Activated CD8-positive, alpha-beta memory T cell treated with anti-CD3 and anti-CD28 coated beads, Interleukin-2, amount 50 U/mL, for 4 hours (primary cell): ENCODE measurements around the gene EPM2AIP1.

ENCODE experiments used
- DNase-seq: peaks from one replicate; pipeline ENCODE4 v3.0.0-alpha.2; 2020

EPM2AIP1 gene

DNA sequence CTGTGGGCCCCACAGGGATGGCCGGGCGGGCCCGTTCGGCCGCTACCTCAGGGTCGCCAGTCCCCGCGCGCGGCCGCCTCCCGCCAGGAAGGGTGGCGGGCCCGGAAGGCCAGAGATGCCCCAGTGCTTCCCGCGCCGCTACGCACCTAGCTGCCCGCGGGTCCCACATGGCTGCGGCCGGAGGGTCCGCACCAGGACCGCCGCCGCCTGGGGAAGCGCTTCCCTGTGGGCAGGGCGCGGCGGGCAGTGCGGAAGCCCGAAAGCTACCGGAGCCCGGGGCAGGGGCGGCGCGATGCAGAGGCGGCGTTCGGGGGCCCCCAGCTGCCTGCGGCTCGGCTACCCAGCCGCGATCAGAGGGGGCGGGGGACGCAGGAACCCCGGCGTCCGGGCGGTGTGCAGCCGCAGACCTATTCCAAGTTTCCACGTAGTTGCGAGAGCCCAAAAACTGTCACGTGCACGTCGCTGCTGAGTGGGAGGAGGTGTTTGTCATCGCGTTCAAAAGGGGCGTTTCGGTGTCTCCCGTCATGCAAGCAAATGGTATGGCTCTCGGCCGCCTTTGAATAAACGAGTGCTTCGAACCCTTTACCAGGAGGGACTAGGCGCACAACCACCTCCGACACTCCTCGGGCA, 48.2 kb downstream of the EPM2AIP1 start, which contains the start of gene TRANK1:
Gene TRANK1 (minus strand): TSS at position 414 of the 630 bp plus-strand sequence. CDS start 245 bp downstream, at position 169.
- DNase-seq = peak; percentile 84

DNA sequence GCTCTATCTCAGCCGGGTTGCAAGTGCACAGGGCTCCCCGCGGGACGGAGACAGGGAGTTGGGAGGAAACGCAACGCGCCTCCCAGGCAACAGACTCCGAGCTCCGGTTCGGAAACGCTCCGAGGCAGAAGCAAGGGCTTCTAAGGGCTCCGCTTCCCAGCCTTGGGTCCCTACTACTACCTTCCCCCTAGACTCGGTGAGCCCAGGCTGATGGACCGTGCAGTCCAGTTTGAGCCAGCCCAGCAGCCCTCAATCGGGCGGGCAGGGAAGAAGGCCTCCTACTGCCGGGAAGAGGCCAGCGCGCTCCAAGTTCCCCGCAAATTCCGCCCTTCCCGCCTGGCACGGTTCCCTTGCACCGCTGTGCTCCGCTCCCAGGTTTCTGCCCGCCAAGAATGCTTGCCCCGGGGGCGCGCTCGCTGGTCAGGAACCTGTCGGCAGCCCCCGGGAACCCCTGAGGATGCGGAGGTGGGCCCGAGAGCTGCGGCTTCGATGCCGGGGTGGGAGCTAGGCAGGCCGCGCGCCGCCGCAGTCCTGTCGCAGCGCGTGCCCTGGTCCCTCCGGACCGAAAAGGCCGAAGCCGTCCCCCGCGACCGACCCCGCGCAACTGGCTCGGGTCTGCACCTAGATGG, 48.8 kb downstream of the EPM2AIP1 start:
- peak; percentile 37 for DNase-seq

DNA sequence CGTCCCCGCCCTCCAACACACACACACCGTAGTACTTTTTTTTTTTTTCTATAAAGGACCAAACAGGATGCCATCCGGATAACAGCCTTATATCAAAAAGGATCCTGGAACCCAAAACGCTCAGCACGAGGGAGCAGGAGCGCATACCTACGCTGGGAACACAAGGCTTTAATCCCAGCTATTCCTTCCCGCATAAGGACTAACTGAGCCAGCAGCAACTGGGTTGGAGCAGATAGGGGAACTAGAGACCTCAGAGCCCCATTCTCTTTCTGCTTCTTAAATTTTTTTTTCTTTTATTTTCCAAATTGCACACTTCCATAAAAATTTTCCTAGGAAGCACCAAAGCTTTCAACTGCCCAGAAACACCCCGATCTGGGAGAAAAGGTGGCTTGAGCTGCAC, 49.3 kb downstream of the EPM2AIP1 start:
- DNase-seq = no peak

DNA sequence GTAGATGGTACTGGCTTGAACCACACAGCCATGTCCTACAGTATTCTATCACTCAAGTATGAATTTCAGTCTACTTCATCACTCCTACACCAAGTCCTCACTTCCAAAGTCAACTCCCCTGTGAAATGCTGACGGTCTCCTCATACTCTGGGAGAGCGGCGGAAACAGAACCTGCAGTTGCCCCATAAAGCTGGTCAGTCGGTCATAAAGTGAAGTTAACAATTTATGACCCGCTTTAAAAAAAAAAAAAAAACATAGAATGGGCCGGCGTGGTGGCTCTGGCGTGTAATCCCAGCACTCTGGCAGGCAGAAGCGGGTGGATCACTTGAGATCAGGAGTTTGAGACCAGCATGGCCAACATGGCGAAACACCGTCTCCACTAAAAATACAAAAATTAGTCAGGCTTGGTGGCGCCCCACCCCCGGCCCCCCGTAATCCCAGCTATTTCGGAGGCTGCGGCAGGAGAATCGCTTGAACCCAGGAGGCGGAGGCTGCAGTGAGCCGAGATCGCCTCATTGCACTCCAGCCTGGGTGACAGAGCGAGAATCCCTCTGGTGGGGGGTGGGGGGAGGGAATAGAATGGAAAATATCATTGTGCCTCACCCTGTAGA, 50.2 kb downstream of the EPM2AIP1 start:
- no peak for DNase-seq

DNA sequence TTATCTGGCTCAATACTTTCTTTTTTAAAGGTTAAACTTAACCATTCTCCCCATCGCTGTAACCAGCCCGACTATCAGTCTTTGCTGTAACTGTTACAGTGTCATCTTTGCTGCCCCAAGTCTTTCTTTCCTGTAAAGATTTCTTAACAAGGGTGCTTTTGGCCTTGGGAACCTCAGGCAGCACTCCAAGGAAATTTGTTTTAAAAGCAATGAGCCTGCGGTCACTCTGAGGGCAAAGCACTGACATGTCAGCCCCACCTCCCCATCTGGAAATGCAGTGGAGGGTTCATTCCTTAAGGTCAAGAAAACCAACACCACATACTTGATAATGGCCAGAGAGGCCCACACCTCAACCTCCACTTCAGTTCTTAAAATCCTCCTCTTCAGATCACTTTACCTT, 51.3 kb downstream of the EPM2AIP1 start:
- no peak for DNase-seq

DNA sequence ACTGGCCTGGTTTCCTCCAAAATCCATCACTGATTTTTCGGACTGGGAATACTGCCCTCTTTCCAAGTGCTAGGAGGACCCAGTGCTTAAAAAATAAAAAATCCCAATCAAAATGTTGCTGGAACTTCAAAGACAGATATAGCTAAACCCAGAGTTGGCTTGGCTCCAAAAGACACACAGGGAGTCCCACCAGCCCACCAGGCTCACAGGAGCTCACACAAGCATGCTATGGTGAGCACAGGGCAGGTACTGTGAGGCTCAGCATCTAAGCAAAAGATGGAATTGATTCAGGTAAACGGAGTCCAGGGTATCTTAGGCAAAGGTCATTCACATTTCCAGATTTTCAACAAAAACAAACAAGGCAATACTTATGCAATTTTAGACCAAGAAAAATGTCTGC, 51.8 kb downstream of the EPM2AIP1 start:
- DNase-seq = no peak

DNA sequence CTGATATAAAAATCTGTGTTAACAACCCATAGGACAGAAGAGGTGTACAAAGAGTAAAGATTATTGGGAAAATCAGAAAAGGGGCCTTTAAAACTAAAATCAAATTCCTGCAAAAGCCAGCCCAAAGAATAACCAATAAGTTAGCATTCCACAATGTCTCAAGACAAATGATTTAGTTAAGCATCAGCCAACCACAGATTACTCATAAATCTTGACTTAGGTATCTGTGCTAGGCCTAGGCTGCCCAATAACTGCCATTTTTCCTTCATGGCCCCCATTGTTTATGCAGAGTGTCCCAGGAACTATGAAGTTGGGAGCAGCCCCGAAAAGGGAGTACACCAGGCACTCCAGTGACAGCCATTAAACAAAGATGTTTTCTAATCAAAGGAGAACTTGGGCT, 55.4 kb downstream of the EPM2AIP1 start:
- DNase-seq = no peak
